Measurements from ENCODE around the gene DMBT1.

DMBT1 gene

DNA sequence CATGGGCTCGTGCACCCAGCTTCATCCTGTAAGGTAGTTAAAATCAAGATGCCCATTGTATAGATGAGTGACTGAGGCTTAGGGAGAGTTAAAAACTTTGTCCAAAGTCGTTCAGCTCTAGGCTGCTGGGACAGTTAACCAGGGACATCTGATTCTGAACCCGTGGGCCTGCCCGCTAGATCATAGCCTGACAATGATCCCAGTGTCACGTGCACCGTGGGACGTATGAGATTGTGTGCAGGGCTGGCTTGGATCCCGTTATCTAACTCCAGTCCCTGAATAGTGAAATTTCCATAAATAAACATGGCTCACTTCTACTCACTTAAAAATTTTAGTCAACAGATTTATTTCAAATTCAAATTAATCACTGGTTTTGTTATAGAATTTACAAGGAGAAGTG is 114.2 kb downstream of the DMBT1 start:
- DNase-seq = no peak

GRCh38 chr10:122675278-122675677 is 114.7 kb downstream of the DMBT1 start:
- no peak for DNase-seq

GRCh38 chr10:122678266-122678665 is 117.7 kb downstream of the DMBT1 start:
- DNase-seq = no peak

GRCh38 chr10:122682522-122682921 is 122.0 kb downstream of the DMBT1 start:
- no peak for DNase-seq

DNA sequence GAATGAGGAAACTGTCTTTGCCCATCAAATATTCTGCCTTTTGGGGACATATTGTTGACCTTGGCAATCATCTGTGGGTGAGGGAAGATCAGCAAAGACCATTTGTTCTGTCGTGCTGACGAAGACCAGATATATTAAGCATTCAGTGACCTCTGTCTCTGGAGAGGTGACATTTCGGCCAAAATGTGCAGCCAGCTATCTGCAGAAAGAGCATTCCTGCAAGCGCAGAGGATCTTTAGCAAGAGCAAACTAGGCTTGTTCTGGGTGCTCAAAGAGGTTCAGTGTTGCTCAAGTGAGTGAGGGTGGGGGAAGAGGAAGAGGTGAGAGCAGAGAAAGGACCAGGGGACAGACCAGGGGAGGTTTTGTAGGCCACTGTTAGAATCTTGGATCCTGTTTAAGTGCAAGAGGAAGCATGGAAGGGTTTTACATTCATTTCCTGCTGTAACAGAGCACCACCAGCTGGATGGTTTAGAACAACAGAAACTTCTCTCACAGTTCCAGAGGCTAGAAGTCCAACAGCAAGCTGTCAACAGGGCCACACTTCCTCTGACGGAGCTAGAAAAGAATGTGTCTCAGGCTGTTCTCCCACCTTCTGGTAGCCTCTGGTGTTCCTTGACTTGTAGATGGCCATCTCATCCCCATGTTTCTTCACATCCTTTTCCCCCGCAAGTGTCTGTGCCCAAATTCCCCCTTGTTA is 127.9 kb downstream of the DMBT1 start:
- no peak for DNase-seq

DNA sequence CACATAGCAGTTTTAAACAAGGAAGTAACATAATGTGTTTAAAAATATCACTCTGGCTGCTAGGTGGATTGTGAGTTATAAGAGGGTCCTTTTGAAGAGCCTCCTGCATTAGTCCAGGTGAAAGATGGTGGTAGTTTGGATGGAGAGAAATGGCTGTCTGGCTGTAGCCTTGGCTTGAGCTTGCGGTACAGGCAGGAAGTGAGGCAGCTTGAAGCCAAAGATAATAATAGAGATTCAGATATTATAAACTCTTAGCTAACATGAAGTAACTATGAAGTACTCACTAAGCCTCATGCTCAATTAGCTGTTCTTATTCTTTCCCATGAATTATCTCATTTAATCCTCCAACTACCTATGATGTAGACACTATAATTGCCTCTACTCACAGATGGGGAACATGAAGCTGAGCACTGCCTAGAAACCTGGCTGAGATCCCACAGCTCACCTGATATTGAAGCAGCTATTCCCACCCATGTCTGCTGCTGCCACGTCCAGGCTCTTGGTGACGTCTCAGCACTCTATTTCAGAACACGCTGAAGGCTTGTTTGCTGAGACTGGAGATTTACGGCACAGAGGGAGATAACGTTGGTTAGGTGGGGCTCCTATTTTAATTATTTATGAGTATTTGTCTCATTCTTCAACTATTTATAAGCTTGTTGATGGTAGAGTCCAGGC is 128.7 kb downstream of the DMBT1 start:
- no peak for DNase-seq

- DNase-seq = no peak
Measured at GRCh38 chr10:122692744-122693143, 132.2 kb downstream of the DMBT1 start.

Measured in COR-L47 (cell line).